Activated naive CD4-positive, alpha-beta T cell (primary cell): ENCODE results near the gene NKIRAS2.

Experiments
- DNase-seq, 4 experiments: peaks; one replicate each; lab custom pipeline; 2025; lab: John Stamatoyannopoulos, UW

Gene NKIRAS2

GRCh38 chr17:42026857-42027589 lies 7.1 kb downstream of the NKIRAS2 start:
- no peak for DNase-seq

DNA sequence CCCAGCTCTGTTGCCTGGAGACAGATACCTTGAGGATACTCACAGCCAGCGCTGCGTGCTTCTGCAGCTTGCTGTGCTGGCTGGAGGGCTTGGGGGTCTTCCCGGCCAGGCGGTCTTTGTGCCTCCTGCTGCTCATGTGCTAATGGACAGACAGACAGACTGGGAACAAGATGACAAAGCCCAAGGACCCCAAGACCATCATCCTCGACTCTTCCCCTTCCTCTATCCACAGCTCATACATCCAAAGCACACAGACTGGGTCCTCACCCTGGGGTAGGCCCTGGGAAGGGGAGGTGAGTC lies 7.7 kb downstream of the NKIRAS2 start:
- DNase-seq: no peak

DNA sequence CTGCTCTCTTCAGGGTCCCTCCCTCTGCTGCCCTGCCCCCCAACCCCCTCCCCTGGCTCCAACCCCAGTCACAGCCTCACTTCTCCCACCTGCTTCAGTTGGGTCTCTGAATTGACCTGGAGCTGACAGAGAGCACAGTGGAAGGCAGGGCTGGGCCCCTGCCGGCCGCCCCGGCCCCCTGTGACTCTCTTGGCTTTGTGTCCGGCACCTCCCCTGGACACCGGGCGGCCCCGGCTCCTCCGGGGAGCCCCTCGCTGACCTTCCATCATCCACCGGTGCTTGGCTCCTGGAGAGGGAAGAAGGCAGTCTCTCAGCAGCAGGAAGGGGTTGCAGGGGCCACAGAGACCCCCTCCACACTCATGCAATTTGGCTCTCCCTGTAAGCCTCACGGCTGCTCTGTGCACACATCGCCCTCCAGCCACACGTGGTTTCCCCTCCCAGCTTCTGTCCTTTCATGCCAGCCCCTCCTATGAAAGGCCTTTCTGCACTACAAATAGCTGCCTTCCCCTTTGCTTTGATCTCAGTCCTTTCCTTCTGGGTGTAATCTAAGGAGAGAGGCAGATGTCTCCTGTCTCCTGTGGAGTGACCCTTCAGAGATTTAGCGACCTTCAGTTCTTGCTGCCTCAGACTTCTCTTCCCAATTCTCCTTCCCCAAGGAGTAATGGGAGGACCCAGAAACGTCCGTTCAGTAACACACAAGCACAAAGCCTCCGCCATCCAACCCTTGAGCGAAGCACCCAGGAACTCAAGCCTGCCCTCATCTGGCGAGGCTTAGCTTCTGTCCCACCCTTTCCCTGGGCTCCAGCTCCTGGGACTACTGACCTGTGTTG lies 8.3 kb downstream of the NKIRAS2 start:
- DNase-seq: no peak

- DNase-seq: no peak
Measured at GRCh38 chr17:42028791-42029127, 8.9 kb downstream of the NKIRAS2 start.

GRCh38 chr17:42031584-42031983 lies 11.7 kb downstream of the NKIRAS2 start:
- DNase-seq: no peak

DNA sequence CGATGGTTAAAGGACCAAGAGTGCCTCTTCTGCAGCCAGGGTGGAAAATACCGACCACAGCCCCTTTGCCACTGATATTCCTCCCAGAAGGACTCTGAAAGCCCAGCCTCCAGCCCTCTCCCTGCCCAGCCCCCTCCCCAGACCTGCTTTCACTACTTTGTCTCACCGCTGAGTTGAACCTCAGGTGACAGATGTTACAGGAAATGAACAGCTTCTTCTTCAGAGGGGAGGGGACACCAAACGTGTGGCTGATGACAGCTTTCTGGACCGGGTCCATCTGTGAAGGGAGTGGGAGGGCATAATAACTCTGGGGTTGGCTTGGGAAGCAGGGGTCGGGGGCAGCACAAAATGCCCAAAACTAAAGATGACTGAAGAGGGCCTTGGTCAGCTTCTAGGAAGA lies 14.2 kb downstream of the NKIRAS2 start:
- no peak for DNase-seq

- DNase-seq: no peak
Measured at GRCh38 chr17:42038221-42038973, 18.5 kb downstream of the NKIRAS2 start.

DNA sequence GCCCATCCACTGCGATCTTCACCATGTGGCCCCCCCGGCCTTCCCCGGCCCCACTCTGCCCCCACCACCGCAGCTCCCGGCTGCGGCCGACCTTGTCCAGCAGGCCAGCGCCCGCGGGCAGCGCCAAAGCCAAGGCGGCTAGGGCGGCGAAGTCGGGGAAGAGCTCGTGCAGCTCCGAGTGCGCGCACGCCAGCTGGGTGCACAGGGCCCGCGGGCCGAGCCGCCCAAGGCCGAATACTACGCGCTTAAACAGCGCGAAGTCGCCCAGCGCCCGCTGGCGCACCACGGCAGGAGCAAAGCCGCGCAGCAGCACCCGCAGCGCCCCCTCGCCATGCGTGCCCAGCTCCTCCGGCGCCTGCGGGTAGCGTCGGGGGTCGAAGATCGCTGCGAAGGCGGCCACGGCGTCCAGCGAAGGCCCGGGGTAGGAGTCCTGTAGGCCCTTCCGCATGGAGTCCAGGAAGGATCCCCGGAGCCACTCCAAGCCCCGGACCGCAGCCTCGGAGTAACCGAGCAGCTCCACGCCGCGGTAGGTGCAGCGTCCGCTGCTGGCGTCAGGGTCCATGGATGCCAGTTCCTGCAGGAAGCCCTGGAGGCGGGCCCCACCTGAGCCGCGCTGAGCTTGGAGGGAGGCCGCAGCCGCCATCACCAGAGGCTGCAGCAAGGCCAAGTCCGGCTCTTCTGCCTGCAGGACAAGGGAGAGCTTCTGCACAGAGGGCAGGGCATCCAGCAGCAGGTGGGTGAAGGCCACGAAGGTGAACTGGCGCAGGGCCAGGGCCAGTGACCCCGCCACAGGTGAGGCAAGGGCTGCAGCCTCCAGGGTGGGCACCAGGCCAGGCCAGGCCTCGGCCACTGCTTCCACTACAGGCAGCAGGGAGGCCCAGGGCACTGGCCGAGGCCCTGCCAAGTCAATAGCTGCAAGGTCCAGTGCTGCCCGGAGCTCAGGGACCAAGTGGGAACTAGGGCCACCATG lies 20.2 kb downstream of the NKIRAS2 start:
- no peak for DNase-seq

- DNase-seq: no peak
Measured at GRCh38 chr17:42040818-42041217, 20.9 kb downstream of the NKIRAS2 start.

DNA sequence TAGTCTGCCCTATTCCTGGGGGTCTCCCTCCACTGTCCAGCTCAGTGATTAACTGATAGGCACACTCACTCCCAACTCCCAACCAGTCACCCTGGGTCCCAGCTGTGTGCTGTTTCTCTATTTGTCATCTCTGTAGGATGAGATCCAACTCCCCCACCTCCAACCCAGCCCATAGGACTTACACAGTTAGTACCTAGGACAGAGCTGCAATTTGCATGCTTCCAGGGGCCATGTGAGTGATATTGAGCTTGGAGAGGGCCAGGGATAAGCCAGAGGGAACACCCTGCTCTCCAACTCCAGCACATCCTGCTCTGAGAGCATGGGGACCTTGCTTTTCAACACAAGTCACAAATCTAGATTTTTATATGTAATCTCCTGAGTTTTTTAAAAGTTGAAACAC lies 21.7 kb downstream of the NKIRAS2 start:
- no peak for DNase-seq

DNA sequence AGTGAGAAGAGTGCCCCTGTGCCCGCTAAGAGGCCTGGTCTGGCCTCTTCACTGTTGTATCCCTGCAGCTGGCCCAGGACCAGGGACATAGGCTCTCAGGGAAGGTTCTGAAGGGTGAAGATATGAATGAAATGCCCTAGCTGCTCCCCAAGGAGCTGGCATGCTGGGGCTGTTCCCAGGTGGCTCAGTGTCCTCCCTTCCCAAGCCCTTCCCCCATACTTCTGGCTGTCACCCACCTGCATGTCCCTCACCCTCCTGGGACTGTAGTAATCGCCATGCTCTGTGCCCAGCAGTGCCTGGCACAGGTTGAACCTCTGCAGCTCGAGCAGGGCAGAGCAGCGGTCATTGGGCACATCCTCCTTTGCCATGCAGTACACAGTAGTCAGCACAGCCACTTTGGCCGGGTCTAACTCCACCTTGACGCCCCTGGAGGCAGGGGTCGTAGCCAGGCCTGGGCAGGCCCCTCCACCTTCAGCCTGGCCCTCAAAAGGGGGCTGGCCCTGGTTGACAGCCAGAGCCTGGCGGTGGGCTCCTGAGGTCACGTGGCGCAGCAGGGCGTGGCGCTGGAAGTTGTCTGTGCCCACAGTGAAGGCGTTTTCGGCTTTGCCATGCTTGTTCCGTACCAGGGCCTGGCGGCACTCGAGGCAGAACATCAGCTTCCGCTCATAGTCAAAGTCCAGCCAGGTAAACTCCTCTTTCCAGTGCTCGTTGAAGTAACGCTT lies 22.9 kb downstream of the NKIRAS2 start:
- DNase-seq: no peak

DNA sequence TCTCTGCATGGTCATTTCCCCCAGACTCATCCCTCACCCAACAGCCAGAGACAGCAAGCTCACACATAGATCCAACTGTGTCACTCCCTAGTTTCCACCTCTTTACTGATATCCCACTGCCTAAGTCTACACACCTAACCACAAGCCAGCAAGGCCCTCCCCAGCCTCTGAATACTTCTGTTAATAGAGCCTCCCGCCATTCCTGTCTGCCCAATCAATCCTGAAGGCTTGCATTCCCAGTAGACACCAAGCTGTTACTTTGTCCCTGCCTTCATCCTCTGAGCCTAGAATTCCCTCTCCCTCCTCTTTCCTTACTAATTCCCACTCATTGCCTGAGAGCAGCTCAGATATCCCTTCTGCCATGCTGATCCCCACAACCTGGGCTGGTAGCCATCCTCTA lies 25.8 kb downstream of the NKIRAS2 start:
- DNase-seq: no peak

GRCh38 chr17:42047343-42047742 lies 27.5 kb downstream of the NKIRAS2 start:
- no peak for DNase-seq

- no peak for DNase-seq
Measured at GRCh38 chr17:42049834-42050392, 30.0 kb downstream of the NKIRAS2 start.

GRCh38 chr17:42050393-42051012 lies 30.6 kb downstream of the NKIRAS2 start, which contains the start of gene C17orf113:
Gene C17orf113, minus strand, starts transcription at chr17:42050601. Its CDS starts 7,225 bp downstream, at chr17:42043376.
- DNase-seq: peak in 3 of 4 experiments; percentile 17 to 64 (median 25)

DNA sequence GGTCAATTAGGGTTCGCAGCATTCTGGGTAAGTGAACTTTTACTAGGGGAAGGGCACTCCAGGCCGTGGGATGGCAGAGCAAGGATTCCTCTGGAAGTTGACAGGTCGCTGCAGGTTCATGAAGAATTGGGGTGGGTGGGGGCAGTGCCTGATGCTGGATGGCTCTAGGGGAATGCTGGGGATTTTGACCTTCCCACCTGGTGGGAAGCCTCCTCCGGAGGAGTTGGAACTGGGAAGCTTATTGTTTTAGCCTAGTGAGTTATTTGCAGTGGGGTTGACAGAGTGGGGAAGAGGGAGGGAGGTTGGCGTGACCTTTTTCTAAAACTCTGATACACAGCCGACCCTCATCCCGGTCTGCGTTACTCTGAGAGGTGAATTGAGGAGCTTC lies 31.1 kb downstream of the NKIRAS2 start:
- DNase-seq: no peak

DNA sequence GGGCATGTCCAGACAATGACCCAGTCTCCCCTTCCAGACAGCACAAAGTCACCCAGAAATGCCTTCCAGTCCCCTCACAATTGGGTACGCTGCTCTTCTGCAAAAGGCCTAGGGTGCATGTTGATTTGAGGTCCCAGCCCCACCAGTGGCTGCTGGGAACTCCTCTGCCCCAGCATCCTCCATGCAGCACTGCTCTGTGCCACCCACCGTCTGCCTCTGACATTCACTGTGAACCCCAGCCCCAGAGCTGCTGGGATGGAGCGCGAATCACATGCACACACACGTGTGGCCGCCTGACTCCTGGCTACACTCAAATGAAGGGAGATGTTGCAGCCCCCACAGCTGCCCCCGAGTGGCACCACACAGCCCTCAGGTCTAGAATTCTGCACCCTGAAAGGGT lies 31.8 kb downstream of the NKIRAS2 start:
- no peak for DNase-seq

- DNase-seq: no peak
Measured at GRCh38 chr17:42052346-42052877, 32.5 kb downstream of the NKIRAS2 start.

DNA sequence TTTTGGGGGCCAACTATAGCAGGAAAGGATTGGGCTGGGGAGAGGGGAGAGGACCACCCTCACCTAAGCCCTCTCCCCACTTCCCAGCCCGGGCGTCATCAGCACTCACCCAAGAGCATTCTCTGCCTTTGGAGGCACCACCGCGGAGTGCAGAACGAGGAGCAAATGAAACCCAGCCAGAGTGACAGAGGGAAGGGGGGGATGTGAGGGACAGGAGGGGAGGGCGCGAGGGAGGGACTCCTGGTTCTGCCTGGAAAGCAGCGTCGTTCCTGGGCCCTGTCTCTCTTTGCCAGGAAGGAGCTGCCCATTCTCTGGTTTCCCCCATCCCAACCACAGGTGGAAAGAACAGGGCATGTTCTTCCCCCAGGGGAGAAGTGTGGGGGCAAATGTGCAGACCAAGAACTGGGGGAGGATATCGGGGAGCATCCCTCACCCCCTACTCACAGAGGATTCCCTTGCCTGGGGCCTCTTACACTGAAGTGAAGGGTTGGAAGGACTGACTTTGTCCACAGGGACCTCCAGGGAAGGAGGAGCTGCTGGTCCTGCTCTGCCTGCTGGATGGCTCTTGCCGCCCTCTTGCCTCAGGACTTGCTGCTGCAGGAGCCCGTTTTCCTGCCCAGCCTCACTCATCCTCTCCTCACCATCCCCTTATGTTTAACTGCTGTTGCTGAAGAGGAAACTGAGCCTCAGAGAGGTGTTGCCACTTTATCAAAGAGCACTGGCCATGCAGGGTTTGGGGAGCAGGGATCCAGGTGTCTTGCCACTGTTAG lies 34.0 kb downstream of the NKIRAS2 start:
- DNase-seq: no peak
